ENCODE measurements around the gene SERPIND1. TPM values are rescaled to one million over a fixed set of nuclear protein-coding genes. Genes with fewer than 3 reads are reported as not detected.
"Not testable (repeated sequence)": the region's sequence is repeated elsewhere in the genome, so short reads cannot be mapped to it uniquely, and the experiment has no call there.

The SERPIND1 gene
- total RNA-seq, 5 donors from 2014 or later (not counting 1 experiment from before 2014, with no cell fraction given), result 0.16 to 0.30 (median 0.26) TPM; not detected in 2

- H3K27ac Mint-ChIP-seq, result no peak overlapping the region
- no peaks in the 10 kb centered on the region for H3K9me3 Mint-ChIP-seq
- Histone ChIP-seq H3K36me3 (ENCODE audit: control insufficient read depth in 2 of 2, extremely low read depth in 1 of 2, insufficient read depth in 1 of 2, low read length in 1 of 2) (peaks cover 4 to 53% of the 10 kb centered on the region in 2 donors), H3K27ac (ENCODE audit: low read length) (no peak overlapping the region), H3K4me1 (ENCODE audit: control insufficient read depth in 1 of 2, extremely low read depth in 1 of 2, insufficient read depth in 2 of 2, low read length in 2 of 2) (no peaks in the 10 kb centered on the region), H3K27me3 (replicated peaks in 1 of 2; ENCODE audit: control insufficient read depth in 2 of 2, extremely low read depth in 1 of 2, insufficient read depth in 2 of 2, low read length in 1 of 2) (no peaks in the 10 kb centered on the region), H3K9me3 (no peaks in the 10 kb centered on the region), H3K4me3 (ENCODE audit: control insufficient read depth in 1 of 2, extremely low read depth in 1 of 2, low read length in 1 of 2) (no peak overlapping the region)
- DNase-seq, result no peak
- H3K27me3 Mint-ChIP-seq, result no peaks in the 10 kb centered on the region
- 90% methylated on average over 2 of the region's 6 CpGs for WGBS (ENCODE audit: insufficient coverage)
- ChIA-PET POLR2A (no interaction called here), CTCF (interaction anchor here in 1 of 2 donors (0.6 kb wide), 1 partner anchor 1429 kb away, joined by 5 read pairs; no protein-coding TSS in a partner anchor)
- H3K4me3 Mint-ChIP-seq, result no peak overlapping the region
- peaks cover 45% of the 10 kb centered on the region for H3K36me3 Mint-ChIP-seq
- H3K4me1 Mint-ChIP-seq, result no peaks in the 10 kb centered on the region
- ATAC-seq (replicated peaks in 1 of 4), result no peak
These were observed 51.7 kb downstream of the SERPIND1 start for GRCh38 chr22:20825624-20826023.

DNA sequence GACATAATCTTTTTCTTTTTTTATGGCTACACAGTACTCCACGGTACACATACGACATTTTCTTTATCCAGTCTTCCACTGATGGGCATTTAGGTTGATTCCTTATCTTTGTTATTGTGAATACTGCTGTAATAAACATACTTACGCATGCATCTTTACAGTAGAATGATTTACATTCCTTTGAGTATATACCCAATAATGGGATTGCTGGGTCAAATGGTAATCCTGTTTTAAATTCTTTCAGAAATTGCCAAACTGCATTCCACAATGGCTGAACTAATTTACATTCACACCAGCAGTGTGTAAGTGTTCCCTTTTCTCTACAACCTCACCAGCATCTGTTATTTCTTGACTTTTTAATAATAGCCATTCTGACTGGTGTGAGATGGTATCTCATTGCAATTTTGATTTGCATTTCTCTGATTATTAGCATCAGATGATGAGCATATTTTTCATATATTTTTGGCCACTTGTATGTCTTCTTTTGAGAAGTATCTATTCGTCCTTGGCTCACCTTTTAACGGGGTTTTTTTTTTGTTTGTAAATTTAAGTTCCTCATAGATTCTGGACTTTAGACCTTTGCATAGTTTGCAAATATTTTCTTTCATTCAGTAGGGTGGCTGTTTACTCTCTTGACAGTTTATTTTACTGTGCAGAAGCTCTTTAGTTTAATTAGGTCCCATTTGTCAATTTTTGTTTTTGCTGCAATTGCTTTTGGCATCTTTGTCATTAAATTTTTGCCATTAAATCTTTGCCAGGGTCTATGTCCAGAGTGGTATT, 52.6 kb downstream of the SERPIND1 start:
- H3K4me1 Mint-ChIP-seq; H3K27ac ChIP-seq (ENCODE audit: low read length); H3K9me3 Mint-ChIP-seq; H3K4me3 ChIP-seq (ENCODE audit: control insufficient read depth in 1 of 2, extremely low read depth in 1 of 2, low read length in 1 of 2); POLR2A ChIA-PET; H3K4me1 ChIP-seq (ENCODE audit: control insufficient read depth in 1 of 2, extremely low read depth in 1 of 2, insufficient read depth in 2 of 2, low read length in 2 of 2); H3K27me3 Mint-ChIP-seq; ATAC-seq (replicated peaks in 1 of 4); H3K9me3 ChIP-seq; H3K27ac Mint-ChIP-seq; H3K27me3 ChIP-seq (replicated peaks in 1 of 2; ENCODE audit: control insufficient read depth in 2 of 2, extremely low read depth in 1 of 2, insufficient read depth in 2 of 2, low read length in 1 of 2); DNase-seq; CTCF ChIA-PET; H3K4me3 Mint-ChIP-seq: not testable (repeated sequence)
- H3K36me3 ChIP-seq (ENCODE audit: control insufficient read depth in 2 of 2, extremely low read depth in 1 of 2, insufficient read depth in 1 of 2, low read length in 1 of 2), result peaks cover 4 to 60% of the 10 kb centered on the region in 2 donors
- WGBS (ENCODE audit: insufficient coverage), result no CpG with 5 or more reads among the region's 5 CpGs
- peaks cover 48% of the 10 kb centered on the region for H3K36me3 Mint-ChIP-seq

GRCh38 chr22:20829491-20830134, 55.7 kb downstream of the SERPIND1 start:
- Mint-ChIP-seq H3K27ac (no peak overlapping the region), H3K4me3 (no peak overlapping the region), H3K9me3 (no peaks in the 10 kb centered on the region), H3K27me3 (no peaks in the 10 kb centered on the region), H3K4me1 (peaks cover 0 to 6% (median 1%) of the 10 kb centered on the region in 3 donors), H3K36me3 (peaks cover 56% of the 10 kb centered on the region)
- ATAC-seq (replicated peaks in 1 of 4) (no peak), DNase-seq (no peak)
- Histone ChIP-seq H3K4me1 (ENCODE audit: control insufficient read depth in 1 of 2, extremely low read depth in 1 of 2, insufficient read depth in 2 of 2, low read length in 2 of 2) (no peaks in the 10 kb centered on the region), H3K27me3 (replicated peaks in 1 of 2; ENCODE audit: control insufficient read depth in 2 of 2, extremely low read depth in 1 of 2, insufficient read depth in 2 of 2, low read length in 1 of 2) (no peaks in the 10 kb centered on the region), H3K27ac (ENCODE audit: low read length) (no peak overlapping the region), H3K4me3 (ENCODE audit: control insufficient read depth in 1 of 2, extremely low read depth in 1 of 2, low read length in 1 of 2) (no peak overlapping the region), H3K9me3 (no peaks in the 10 kb centered on the region), H3K36me3 (ENCODE audit: control insufficient read depth in 2 of 2, extremely low read depth in 1 of 2, insufficient read depth in 1 of 2, low read length in 1 of 2) (peaks cover 9 to 62% of the 10 kb centered on the region in 2 donors)
- POLR2A ChIA-PET, result no interaction called here
- WGBS (ENCODE audit: insufficient coverage), result no CpG with 5 or more reads among the region's 3 CpGs
- CTCF ChIA-PET, result no interaction called here

GRCh38 chr22:20833225-20833665, 59.3 kb downstream of the SERPIND1 start:
- no peaks in the 10 kb centered on the region for H3K9me3 Mint-ChIP-seq
- DNase-seq (no peak), ATAC-seq (replicated peaks in 1 of 4) (no peak)
- no peaks in the 10 kb centered on the region for H3K27me3 ChIP-seq (replicated peaks in 1 of 2; ENCODE audit: control insufficient read depth in 2 of 2, extremely low read depth in 1 of 2, insufficient read depth in 2 of 2, low read length in 1 of 2)
- peaks cover 0 to 6% of the 10 kb centered on the region in 2 experiments for H3K4me1 ChIP-seq (ENCODE audit: control insufficient read depth in 1 of 2, extremely low read depth in 1 of 2, insufficient read depth in 2 of 2, low read length in 2 of 2)
- H3K9me3 ChIP-seq, result no peaks in the 10 kb centered on the region
- no peak overlapping the region for H3K27ac ChIP-seq (ENCODE audit: low read length)
- H3K36me3 ChIP-seq (ENCODE audit: control insufficient read depth in 2 of 2, extremely low read depth in 1 of 2, insufficient read depth in 1 of 2, low read length in 1 of 2), result peaks cover 9 to 54% of the 10 kb centered on the region in 2 donors
- 98% methylated on average over 6 of the region's 6 CpGs for WGBS (ENCODE audit: insufficient coverage)
- H3K4me1 Mint-ChIP-seq, result peaks cover 11 to 12% (median 11%) of the 10 kb centered on the region in 3 donors
- peaks cover 43% of the 10 kb centered on the region for H3K36me3 Mint-ChIP-seq
- H3K4me3 ChIP-seq (ENCODE audit: control insufficient read depth in 1 of 2, extremely low read depth in 1 of 2, low read length in 1 of 2), result no peak overlapping the region
- H3K27me3 Mint-ChIP-seq, result no peaks in the 10 kb centered on the region
- no peak overlapping the region for H3K27ac Mint-ChIP-seq
- H3K4me3 Mint-ChIP-seq, result no peak overlapping the region
- ChIA-PET CTCF (no interaction called here), POLR2A (no interaction called here)

GRCh38 chr22:20834206-20834605, 60.3 kb downstream of the SERPIND1 start:
- Mint-ChIP-seq H3K36me3 (peaks cover 38% of the 10 kb centered on the region), H3K9me3 (no peaks in the 10 kb centered on the region), H3K4me3 (no peak overlapping the region), H3K27me3 (no peaks in the 10 kb centered on the region), H3K27ac (no peak overlapping the region), H3K4me1 (peaks cover 18 to 20% (median 19%) of the 10 kb centered on the region in 3 donors)
- H3K4me3 ChIP-seq (ENCODE audit: control insufficient read depth in 1 of 2, extremely low read depth in 1 of 2, low read length in 1 of 2), result no peak overlapping the region
- no peaks in the 10 kb centered on the region for H3K27me3 ChIP-seq (replicated peaks in 1 of 2; ENCODE audit: control insufficient read depth in 2 of 2, extremely low read depth in 1 of 2, insufficient read depth in 2 of 2, low read length in 1 of 2)
- CTCF ChIA-PET, result no interaction called here
- H3K9me3 ChIP-seq, result no peaks in the 10 kb centered on the region
- H3K27ac ChIP-seq (ENCODE audit: low read length), result no peak overlapping the region
- 100% methylated on average over 1 of the region's 3 CpGs for WGBS (ENCODE audit: insufficient coverage)
- H3K36me3 ChIP-seq (ENCODE audit: control insufficient read depth in 2 of 2, extremely low read depth in 1 of 2, insufficient read depth in 1 of 2, low read length in 1 of 2), result peaks cover 9 to 46% of the 10 kb centered on the region in 2 donors
- no peak for DNase-seq
- POLR2A ChIA-PET, result no interaction called here
- peaks cover 0 to 6% of the 10 kb centered on the region in 2 experiments for H3K4me1 ChIP-seq (ENCODE audit: control insufficient read depth in 1 of 2, extremely low read depth in 1 of 2, insufficient read depth in 2 of 2, low read length in 2 of 2)
- no peak for ATAC-seq (replicated peaks in 1 of 4)

DNA sequence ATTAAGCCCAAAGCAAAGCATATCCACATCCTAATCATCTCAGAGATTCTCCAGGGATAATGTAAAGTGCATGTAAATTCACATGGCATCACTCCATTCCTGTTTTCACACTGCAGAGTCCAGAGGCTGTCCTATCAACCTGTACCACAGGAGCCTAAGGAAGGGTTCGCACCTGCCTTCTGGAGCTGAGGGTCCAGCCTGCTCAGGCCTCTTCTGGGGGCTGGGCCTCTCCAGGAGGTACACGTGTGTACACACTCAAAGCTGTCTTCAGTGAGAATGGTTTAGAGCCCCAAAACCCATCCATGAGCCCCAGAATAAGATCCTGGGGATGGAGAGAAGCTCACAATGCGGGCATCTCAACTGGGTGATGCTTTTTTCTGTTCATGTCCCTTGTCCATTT, 60.8 kb downstream of the SERPIND1 start:
- no peaks in the 10 kb centered on the region for H3K27me3 ChIP-seq (replicated peaks in 1 of 2; ENCODE audit: control insufficient read depth in 2 of 2, extremely low read depth in 1 of 2, insufficient read depth in 2 of 2, low read length in 1 of 2)
- no peaks in the 10 kb centered on the region for H3K9me3 Mint-ChIP-seq
- POLR2A ChIA-PET, result interaction anchor here in 1 of 2 donors (0.7 kb wide), 1 partner anchor 144 kb away, joined by 5 read pairs; no protein-coding TSS in a partner anchor
- H3K4me1 ChIP-seq (ENCODE audit: control insufficient read depth in 1 of 2, extremely low read depth in 1 of 2, insufficient read depth in 2 of 2, low read length in 2 of 2), result peaks cover 0 to 6% of the 10 kb centered on the region in 2 experiments
- H3K4me3 Mint-ChIP-seq, result no peak overlapping the region
- H3K36me3 ChIP-seq (ENCODE audit: control insufficient read depth in 2 of 2, extremely low read depth in 1 of 2, insufficient read depth in 1 of 2, low read length in 1 of 2), result peaks cover 9 to 45% of the 10 kb centered on the region in 2 donors
- H3K27ac ChIP-seq (ENCODE audit: low read length), result no peak overlapping the region
- H3K36me3 Mint-ChIP-seq, result peaks cover 33% of the 10 kb centered on the region
- CTCF ChIA-PET, result no interaction called here
- H3K4me1 Mint-ChIP-seq, result peaks cover 21 to 25% (median 24%) of the 10 kb centered on the region in 3 donors
- no peaks in the 10 kb centered on the region for H3K9me3 ChIP-seq
- no peak overlapping the region for H3K27ac Mint-ChIP-seq
- ATAC-seq (replicated peaks in 1 of 4) (no peak), DNase-seq (no peak)
- WGBS (ENCODE audit: insufficient coverage), result 100% methylated on average over 1 of the region's 3 CpGs
- H3K27me3 Mint-ChIP-seq, result no peaks in the 10 kb centered on the region
- H3K4me3 ChIP-seq (ENCODE audit: control insufficient read depth in 1 of 2, extremely low read depth in 1 of 2, low read length in 1 of 2), result no peak overlapping the region

Data from T-cell (primary cell).